Activated CD4-positive, CD25-positive, alpha-beta regulatory T cell (primary cell): Measurements from ENCODE around the gene DACT2.

Experiments
- DNase-seq, 4 experiments: peaks; one replicate each; lab custom pipeline; 2025; lab: John Stamatoyannopoulos, UW

Gene DACT2

DNA sequence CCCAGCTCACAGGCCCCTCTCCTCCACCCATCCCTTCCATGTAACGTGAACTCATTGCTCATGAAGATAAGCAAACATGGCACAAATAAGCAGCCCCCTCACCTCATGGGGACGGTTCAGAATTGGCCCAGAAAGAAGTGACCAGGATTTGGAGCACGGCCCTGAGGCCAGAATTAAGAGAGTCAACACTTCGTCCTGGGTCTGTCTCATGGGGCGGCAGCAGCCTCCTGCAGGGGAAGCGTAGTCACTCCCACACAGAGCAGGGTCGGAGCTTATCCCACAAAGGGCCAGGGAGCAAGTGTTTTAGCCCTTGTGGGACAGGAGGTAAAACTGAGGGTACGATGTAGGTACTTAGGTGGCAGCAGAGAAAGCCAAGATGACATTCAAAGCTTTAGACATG, 28.6 kb upstream of the DACT2 start:
- DNase-seq, result no peak

GRCh38 chr6:168347615-168348014, 28.0 kb upstream of the DACT2 start:
- DNase-seq, result no peak

- DNase-seq, result no peak
These were observed 27.5 kb upstream of the DACT2 start for GRCh38 chr6:168347053-168347452.

DNA sequence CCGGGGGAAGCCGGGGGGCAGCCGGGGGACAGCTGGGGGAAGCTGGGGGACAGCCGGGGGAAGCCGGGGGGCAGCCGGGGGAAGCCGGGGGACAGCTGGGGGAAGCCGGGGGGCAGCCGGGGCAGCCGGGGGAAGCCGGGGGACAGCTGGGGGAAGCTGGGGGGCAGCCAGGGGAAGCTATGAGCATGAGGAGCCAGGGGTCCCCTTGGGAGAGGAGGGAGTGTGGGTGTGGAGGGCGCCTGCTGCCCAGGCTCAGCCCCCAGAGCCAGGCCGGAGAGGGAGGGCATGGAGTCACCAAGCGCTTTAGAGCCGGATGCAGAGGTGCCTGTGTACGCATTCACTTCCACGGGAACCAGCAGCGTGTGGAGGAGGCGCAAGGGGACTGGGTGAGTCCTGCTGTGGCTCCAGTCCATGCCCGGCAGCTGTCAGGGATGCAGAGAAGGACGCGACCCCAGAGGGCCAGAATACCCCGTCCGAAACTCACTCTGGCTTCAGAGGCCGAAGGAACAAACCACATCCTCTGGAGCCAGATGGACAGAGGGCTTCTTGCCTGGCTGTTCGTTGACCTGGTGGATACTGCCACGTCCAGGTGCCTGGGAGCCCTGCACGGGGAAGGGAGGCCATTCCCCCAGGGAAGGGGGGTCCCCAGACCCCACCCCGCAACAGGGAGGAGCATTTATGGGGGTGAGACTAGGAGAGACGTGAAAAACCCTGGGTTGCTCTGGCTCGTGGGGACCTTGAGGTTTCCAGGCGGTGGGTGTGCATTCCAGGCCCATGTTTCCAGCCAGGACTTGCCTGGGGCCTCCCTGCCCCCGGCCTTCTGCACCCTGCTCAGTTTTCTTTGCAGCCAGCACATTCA, 26.5 kb upstream of the DACT2 start:
- no peak for DNase-seq

- DNase-seq, result no peak
These were observed 25.7 kb upstream of the DACT2 start for GRCh38 chr6:168345266-168345665.

- no peak for DNase-seq
These were observed 24.8 kb upstream of the DACT2 start for GRCh38 chr6:168344338-168344737.

DNA sequence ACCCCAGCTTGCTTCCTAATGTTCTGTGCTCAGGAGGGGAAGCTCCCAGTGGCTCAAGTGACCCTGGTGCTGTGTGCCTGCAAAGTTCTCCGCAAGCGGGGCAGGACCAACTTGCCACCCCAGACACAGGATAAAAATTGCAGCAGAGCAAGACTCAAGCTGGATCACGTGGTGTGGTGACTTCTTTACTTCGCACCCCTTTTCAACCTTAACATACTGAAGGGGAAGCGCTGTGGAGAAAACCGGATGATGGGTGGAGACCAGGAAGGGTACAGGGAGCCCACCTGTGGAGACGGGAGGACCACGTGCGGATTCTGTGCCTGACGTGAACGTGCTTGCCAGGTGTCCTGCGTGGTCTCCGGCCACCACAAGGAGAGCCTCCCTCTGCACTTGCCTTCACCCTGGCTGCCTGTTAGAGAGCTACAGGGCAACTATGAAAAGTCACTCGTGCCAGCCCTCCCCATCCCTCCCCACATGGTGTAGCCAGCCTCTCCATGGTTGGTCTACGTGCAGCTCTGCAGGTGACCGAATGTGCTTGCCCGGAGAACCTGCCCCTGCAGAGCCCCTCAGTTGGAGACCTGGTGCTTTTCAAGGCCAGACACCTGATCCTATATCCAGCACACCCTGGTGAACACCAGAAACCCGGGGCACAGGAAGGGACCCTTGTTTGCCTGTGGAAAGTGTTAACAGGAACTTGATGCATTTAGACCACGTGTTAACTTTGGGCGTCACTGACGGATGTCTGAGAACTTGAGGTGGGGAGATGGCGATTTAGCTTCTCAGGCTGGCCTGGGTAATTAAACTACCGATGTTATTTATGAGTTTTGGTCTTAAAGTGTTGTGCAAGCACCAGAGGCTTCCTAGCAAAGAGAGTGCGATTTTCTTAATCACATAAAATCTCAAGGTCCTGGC, 23.9 kb upstream of the DACT2 start:
- DNase-seq, result no peak

DNA sequence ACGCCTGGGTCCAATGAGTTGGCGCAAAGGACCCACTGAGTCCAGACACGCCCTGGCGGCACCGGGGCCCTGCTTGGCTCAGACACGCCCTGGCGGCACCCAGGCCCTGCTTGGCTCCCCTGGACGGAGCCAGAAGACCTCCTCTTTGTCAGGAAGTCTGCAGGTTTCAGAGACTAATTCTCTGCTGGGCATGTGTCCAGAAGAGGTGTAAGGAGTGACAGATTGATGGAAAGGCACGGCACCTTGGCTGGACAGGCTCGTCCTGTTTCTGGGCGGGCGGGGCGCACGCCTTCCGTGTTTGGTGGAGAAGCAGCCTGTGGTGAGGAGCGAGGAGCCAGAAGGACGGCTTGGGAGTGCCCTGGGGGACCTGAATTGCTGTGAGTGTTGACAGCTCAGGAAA, 23.1 kb upstream of the DACT2 start:
- no peak for DNase-seq

- no peak for DNase-seq
These were observed 21.8 kb upstream of the DACT2 start for GRCh38 chr6:168341280-168341900.

- no peak for DNase-seq
These were observed 21.2 kb upstream of the DACT2 start for GRCh38 chr6:168340819-168341218.

- DNase-seq, result no peak
These were observed 19.2 kb upstream of the DACT2 start for GRCh38 chr6:168338777-168339176.

GRCh38 chr6:168336967-168337366, 17.4 kb upstream of the DACT2 start:
- DNase-seq, result no peak

- DNase-seq, result no peak
These were observed 14.4 kb upstream of the DACT2 start for GRCh38 chr6:168333989-168334388.

DNA sequence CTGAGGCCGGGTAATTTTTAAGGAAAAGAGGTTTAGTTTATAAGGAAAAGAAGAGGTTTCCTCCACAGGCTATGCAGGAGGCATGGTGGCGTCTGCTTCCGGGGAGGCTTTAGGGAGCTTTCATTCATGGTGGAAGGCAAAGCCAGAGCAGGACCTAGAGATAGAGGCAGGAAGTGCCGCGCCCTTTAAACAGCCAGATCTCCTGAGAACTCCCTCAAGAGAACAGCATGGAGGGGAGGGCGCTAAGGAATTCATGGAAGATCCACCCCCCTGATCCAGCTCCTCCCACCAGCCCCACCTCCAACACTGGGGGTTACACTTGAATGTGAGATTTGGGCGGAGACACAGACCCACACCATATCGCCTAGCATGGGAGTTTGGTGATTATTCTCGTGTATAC, 13.9 kb upstream of the DACT2 start:
- no peak for DNase-seq

DNA sequence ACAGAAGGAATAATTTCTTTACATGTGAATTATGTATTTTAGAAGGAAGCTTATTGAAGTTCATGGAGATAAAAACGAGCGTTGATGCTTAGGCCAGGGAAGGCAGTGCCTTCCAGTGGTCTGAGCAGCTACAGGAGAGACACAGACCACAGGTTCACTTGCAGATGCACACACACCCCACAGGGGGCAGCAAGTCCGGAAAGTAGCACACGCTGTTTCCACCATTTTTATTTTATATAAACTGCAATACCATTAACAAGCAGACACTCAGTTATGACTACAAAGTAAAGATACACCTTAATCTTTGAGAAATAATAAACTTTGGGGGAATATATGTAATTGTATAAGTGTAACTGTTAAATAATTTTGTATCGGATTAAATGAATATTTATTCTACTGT, 13.5 kb upstream of the DACT2 start:
- no peak for DNase-seq

DNA sequence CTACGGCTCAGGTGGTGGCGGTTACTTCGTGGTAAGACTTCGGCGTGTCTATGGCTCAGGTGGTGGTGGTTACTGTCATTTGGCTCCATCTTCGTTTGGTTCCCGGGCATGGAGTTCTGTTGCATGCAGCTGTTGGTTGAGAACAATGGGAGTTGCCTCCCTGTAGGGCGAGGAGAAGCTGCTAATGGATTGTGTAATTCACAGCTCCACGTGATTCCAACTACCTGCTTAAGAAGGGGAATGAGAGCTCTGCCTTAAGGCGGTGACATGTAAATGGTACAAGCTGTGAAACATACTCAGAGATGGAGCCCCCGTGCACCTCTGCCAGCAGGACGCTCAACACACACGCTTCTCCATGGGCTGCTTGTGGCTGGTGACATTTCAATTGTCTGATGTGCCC, 12.4 kb upstream of the DACT2 start:
- no peak for DNase-seq

DNA sequence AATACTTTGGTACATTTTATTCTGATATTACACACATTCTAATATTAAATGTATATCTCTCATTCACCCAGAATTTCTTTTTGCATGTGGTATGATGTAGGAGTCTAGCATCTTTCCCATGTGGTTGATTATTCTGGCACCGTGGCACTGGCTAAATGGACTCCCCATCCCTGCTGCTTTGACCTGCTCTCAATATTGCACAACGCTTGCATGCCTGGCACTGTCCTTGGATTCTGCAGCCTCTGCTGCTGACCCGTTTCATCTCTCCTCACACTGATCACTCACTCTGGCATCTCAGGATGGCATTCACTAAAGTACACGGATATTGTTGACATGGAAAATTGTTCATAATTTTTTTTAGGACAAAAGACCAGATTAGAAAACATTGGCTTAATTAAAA, 11.5 kb upstream of the DACT2 start:
- DNase-seq, result no peak

- no peak for DNase-seq
These were observed 10.8 kb upstream of the DACT2 start for GRCh38 chr6:168330403-168330802.

DNA sequence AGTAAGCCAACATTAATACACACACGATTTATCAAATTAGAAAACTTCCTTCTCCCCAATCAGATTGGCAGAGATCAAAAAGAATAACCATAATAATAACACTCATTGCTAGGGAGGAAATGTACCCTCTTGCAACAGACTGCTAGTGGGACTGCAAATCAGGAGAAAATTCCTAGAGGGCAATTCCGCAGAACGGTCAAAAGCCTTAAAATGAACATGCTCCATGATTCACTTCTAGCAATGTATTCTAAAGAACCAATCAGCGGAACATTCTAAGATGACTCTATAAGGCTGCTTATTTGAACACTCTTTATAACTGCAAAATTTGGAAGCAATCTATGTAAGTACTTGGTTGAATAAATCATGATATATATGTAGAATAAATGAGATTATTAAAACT, 8.5 kb upstream of the DACT2 start:
- no peak for DNase-seq

GRCh38 chr6:168326294-168327261, 7.0 kb upstream of the DACT2 start:
- DNase-seq, result no peak

DNA sequence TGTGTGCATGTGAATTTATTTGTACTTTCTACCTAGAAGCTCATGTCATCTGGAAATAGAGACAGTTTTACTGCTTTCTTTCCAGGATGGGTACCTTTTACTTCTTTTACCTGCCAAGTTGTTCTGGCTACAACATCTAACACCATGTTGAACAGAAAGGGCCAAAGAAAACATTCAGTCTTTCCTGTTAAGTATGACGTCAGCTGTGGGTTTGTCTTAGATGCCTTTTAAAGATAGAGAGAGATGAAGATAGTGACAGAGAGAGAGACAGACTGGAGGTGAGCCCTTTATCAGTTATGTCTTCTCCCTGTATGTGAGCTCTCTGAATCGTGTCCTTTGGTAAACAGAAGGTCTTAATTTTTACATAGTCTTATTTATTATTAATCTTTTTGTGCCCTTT, 3.4 kb upstream of the DACT2 start:
- DNase-seq, result no peak

- DNase-seq, result no peak
These were observed 1.1 kb upstream of the DACT2 start for GRCh38 chr6:168320634-168321033.
